ENCODE data around the gene TMEM184A.

- TF ChIP-seq CTCF (IDR thresholded peaks at IDR 0.05) (no peak), POLR2A (IDR thresholded peaks at IDR 0.05) (no peak)
Measured at GRCh38 chr7:1597066-1597760, 41.2 kb upstream of the TMEM184A start.

Measured in uterus (tissue), 2 donors.